Measurements from ENCODE around the gene EHMT1. TPM values are rescaled to one million over a fixed set of nuclear protein-coding genes. Genes with fewer than 3 reads are reported as not detected.

Gene EHMT1
- total RNA-seq, 1 donor = 46.3 TPM

- no peak overlapping the region for H2AFZ ChIP-seq (ENCODE audit: low read length)
- no peak for TF ChIP-seq CTCF (IDR thresholded peaks at IDR 0.05; ENCODE audit: extremely low read depth, low read depth, low read length)
- no peak overlapping the region for H3K4me3 ChIP-seq (ENCODE audit: insufficient read depth, low read length)
- peaks cover 16% of the 10 kb centered on the region for H4K20me1 ChIP-seq (ENCODE audit: insufficient read depth, low read length)
- H3K36me3 ChIP-seq (ENCODE audit: insufficient read depth, low read length) = peaks cover 24% of the 10 kb centered on the region
- no peaks in the 10 kb centered on the region for H3K9me3 ChIP-seq (ENCODE audit: low read depth, low read length)
- no peak overlapping the region for H3K27ac ChIP-seq (ENCODE audit: low read depth, low read length)
- H3K79me2 ChIP-seq (ENCODE audit: insufficient read depth, low read length) = peaks cover 47% of the 10 kb centered on the region
- DNase-seq (ENCODE audit: insufficient read length, low spot score, missing footprints) = peak; percentile 82
- H3K27me3 ChIP-seq (ENCODE audit: insufficient read depth, low read length) = no peaks in the 10 kb centered on the region
- H3K4me1 ChIP-seq (ENCODE audit: insufficient read depth, low read length) = peaks cover 16% of the 10 kb centered on the region
- H3K4me2 ChIP-seq (ENCODE audit: insufficient read depth, low read length) = no peak overlapping the region
Observed at GRCh38 chr9:137580209-137580953, 38.4 kb upstream of the EHMT1 start.

- Histone ChIP-seq H3K4me3 (ENCODE audit: insufficient read depth, low read length) (no peak overlapping the region), H2AFZ (ENCODE audit: low read length) (no peak overlapping the region), H3K27me3 (ENCODE audit: insufficient read depth, low read length) (no peaks in the 10 kb centered on the region), H3K79me2 (ENCODE audit: insufficient read depth, low read length) (peaks cover 45% of the 10 kb centered on the region), H3K4me2 (ENCODE audit: insufficient read depth, low read length) (no peak overlapping the region), H3K4me1 (ENCODE audit: insufficient read depth, low read length) (peaks cover 16% of the 10 kb centered on the region), H3K9me3 (ENCODE audit: low read depth, low read length) (no peaks in the 10 kb centered on the region), H3K36me3 (ENCODE audit: insufficient read depth, low read length) (peaks cover 21% of the 10 kb centered on the region), H3K27ac (ENCODE audit: low read depth, low read length) (no peak overlapping the region), H4K20me1 (ENCODE audit: insufficient read depth, low read length) (peaks cover 11% of the 10 kb centered on the region)
- no peak for TF ChIP-seq CTCF (IDR thresholded peaks at IDR 0.05; ENCODE audit: extremely low read depth, low read depth, low read length)
- peak; percentile 44 for DNase-seq (ENCODE audit: insufficient read length, low spot score, missing footprints)
Observed at GRCh38 chr9:137580954-137581322, 37.9 kb upstream of the EHMT1 start.

- DNase-seq (ENCODE audit: insufficient read length, low spot score, missing footprints) = peak; percentile 70
- TF ChIP-seq CTCF (IDR thresholded peaks at IDR 0.05; ENCODE audit: extremely low read depth, low read depth, low read length) = no peak
- peaks cover 27% of the 10 kb centered on the region for H3K36me3 ChIP-seq (ENCODE audit: insufficient read depth, low read length)
- H4K20me1 ChIP-seq (ENCODE audit: insufficient read depth, low read length) = peaks cover 7% of the 10 kb centered on the region
- H3K4me2 ChIP-seq (ENCODE audit: insufficient read depth, low read length) = no peak overlapping the region
- no peak overlapping the region for H3K27ac ChIP-seq (ENCODE audit: low read depth, low read length)
- H3K79me2 ChIP-seq (ENCODE audit: insufficient read depth, low read length) = peaks cover 39% of the 10 kb centered on the region
- H3K9me3 ChIP-seq (ENCODE audit: low read depth, low read length) = no peaks in the 10 kb centered on the region
- H3K4me1 ChIP-seq (ENCODE audit: insufficient read depth, low read length) = peaks cover 16% of the 10 kb centered on the region
- H2AFZ ChIP-seq (ENCODE audit: low read length) = no peak overlapping the region
- no peaks in the 10 kb centered on the region for H3K27me3 ChIP-seq (ENCODE audit: insufficient read depth, low read length)
- H3K4me3 ChIP-seq (ENCODE audit: insufficient read depth, low read length) = no peak overlapping the region
Observed at GRCh38 chr9:137581361-137582285, 37.2 kb upstream of the EHMT1 start.
